GM18907 (cell line): ENCODE measurements around the gene ZNF644.
A peak's percentile ranks its signal among the peaks of the same experiment; 100 is the strongest.

Experiments used
- ATAC-seq: cut with Tn5 transposase; IDR thresholded peaks from one replicate; pipeline ENCODE4 v1.9.1; 2021; ENCODE audit warnings: mild to moderate bottlenecking, moderate library complexity; ENCODE audit not compliant: unreplicated experiment

Gene ZNF644

DNA sequence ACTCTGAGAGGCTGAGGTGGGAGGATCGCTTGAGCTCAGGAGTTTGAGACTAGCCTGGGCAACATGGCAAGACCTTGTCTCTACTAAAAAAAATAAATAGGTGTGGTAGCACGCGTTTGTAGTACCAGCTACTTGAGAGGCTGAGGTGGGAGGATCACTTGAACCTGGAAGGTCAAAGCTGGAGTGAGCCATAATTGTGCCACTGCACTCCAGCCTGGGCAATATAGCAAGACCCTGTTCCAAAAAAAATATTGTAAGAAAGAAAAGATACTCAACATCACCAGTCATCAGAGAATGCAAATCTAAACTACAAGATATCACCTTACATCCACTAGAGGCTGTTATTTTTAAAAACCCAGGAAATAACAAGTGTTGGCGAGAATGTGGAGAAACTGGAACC lies 32.5 kb downstream of the ZNF644 start:
- ATAC-seq, result no peak

DNA sequence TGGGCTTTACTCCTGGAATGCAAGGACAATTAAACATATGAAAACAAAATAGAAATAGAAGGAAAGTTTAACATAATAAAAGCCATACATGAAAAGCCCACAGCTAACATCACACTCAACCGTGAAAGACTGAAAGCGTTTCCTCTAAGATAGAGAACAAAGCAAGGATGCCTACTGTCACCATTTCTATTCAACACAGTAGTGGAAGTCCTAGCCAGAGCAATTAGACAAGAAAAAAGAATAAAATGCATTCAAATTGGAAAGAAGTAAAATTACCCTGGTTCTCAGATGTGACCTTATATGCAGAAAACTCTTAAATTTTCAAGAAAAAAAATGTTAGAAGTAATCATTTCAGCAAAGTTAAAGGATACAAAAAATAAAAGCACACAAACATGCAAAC lies 34.0 kb downstream of the ZNF644 start:
- ATAC-seq, result no peak

DNA sequence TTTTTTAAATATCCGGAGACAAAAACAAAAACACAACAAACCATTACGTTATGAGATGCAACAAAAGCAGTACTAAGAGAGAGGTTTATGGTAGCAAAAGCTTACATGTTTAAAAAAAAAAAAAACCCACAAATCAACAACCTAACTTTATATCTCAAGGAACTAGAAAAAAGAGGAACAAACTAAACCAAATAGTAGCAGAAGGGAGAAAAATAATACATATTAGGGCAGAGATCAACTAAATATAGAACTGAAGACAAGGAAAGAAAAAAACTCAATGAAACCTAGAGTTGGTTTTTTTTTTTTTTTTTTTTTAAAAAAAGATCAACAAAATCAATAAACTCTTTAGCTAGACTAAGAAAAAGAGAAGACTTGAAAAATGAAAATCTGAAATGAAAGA lies 34.9 kb downstream of the ZNF644 start:
- no peak for ATAC-seq

DNA sequence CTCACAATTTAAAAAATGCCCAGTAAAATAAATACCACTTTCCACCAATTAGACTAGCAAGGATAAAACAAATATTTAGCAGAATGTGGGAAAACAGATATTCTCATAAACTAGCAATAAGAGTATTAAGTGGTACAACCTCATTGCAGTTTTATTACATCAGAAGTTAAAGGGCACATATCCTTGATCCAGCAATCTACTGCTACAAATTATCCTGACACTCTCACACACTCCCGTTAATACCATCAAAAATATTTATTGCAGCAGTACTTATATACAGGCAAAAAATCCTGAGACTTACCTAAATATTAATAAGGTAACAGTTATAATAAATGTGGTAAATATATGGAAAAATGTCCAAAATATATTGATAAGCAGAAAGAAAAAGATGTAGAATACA lies 44.3 kb downstream of the ZNF644 start:
- no peak for ATAC-seq

DNA sequence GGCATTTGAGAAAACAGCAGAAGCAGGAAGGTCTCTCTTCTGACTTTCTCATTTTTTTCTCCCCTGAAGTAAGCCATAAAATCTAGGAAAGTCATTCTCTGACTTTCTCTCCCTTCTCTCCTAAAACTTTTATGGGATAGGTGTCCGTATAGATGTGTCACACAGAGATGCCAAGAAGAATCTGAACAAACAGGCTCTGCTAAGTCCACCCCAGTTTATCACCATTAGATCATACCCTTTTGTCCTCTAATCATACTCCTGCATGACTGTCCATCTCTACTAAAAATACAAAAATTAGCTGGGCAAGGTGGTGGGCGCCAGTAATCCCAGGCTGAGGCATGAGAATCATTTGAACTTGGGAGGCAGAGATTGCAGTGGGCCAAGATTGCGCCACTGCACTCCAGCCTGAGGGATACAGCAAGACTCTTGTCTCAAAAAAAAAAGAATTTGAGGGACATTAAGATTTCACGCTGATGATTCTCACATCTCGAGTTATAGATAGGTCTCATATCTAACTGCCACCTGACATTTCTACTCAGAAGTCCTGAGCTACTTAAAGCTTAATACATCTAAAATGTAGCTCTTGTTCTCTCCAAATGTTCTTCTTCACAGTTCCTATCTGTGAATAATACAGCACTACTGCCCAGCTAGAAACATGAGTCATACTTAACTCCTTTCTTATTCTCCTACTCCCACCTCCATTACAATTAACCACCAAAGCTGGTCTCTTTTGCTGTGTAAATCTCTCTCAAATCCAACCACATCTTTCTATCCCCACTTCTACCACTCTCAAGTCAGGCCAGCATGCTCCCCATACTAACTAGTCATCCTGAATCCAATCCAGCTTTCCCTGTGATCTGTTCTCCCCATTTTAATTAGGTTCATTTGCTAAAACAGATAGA lies 47.7 kb downstream of the ZNF644 start:
- ATAC-seq, result no peak

DNA sequence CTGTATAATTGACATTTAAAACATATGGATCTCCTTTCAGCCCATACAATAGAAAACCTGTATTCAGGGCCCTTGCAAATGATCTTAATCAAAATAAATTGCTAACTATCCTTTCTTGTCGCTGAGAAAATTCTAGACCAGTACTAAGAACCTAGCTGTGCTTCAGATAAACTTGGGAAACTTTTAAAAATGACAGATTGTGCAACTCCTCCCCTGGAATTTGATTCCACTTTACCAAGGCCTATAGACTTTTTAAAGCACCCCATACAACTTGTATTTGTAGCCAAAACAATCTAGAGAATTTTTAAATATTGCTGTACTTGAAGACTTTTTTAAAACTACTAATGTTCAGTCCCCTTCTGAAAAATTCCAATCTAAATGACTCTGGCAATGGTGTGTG lies 51.6 kb downstream of the ZNF644 start:
- ATAC-seq, result no peak

DNA sequence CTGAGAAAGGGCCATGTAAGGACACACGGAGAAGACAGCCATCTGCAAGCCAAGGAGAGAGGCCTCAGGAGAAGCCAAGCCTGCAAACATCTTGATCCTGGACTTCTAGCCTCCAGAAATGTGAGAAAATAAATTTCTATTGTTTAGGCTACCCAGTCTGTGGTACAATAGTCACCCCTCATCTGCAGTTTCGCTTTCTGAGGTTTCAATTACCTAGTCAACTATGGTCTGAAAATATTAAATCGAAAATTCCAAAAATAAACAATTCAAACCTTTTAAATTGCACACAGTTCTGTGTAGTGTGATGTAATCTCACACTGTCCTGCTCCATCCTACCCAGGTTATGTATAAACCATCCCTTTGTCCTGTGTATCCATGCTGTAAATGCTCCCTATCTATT lies 52.6 kb downstream of the ZNF644 start:
- ATAC-seq, result no peak

DNA sequence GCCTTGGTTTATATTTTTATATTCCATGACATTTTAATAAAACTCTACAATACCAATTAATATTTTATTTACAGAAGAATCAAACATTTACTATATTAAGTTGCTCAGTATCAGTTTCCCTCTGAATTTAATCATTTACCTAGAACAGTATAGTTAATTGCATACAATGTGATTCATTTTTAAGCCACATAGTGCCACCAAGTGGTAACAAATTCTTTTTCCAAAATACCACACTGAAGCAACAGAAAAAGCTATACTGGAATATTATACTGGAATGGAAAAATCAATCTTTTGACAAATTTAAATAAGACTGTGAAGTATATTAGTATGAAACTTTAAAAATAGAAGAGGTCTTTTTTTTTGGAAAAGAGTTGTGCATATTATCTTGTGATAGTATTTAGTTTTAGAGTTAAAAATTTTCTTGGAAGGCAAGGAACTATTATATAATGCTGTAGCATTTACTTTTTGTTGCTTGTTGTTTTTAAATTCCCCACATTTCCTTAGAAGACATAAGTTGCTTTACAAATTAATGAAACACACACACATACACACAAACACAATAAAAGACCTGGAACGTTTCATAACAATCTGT lies 57.3 kb downstream of the ZNF644 start:
- ATAC-seq, result peak; percentile 49

DNA sequence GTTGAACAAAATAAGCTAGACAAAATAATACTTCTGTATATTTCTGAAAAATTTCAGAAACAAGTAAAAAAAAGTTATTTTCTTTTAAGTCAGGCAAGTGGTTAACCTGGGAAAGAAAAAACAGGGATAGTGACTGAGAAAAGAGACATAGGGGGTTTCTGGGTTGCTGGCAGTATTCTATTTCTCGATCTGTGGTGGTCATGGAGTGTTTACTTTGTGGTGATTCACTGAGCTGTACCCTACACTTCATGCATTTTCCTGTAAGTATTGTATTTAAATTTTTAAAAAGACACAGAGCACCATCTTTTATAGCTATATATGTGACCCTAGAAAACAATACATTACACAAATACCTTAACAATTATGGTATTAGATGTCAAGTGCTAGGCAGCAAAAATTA lies 58.2 kb downstream of the ZNF644 start:
- no peak for ATAC-seq

DNA sequence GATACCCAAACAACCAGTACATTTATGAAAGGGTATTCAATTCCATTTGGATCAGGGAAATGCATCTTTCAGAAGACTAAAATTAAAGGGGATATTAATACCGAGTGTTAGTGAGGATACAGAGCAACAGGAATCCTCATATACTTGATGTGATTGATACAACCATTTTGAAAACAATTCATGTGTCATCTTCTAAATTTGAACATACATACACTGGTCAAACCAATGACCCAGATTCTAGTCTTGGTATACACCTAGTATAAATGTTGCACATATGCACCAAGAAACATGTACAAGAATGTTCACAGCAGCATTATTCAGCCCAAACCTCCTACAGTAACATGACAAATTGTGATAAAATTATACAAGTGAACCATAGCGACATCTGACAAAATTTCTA lies 58.6 kb downstream of the ZNF644 start:
- ATAC-seq, result no peak

DNA sequence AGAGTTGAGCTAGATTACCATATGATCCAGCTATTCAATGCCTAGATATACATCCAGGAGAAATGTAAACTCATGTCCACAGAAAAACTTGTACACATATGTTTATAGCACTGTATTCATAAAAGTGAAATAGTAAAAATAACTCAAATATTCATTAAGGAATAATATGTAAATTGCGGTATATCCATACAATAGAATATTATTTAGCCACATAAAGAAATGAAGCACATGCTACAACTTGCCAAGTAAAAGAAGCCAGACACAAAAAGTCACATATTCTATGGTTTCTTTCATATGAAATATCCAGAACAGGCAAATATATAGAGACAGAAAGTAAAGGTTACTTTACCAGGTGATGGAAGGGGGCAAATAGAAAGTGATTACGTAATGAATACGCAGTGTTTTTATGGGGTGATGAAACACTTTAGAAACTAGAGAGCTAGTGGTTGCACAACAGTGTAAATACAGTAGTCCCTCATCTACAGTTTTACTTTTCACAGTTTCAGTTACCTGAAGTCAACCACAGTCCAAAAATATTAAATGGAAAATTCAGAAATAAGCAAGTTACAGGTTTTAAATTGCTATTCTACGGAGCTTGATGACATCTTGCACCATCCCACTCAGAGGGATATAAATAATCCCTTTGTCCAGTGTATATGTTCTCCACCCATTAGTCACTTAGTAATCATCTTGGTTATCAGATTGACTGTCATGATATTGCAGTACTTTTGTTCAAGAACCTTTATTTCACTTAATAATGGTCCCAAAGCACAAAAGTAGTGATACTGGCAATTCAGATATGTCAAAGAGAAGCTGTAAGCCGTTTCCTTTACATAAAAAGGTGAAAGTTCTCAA lies 62.3 kb downstream of the ZNF644 start:
- peak; percentile 79 for ATAC-seq

DNA sequence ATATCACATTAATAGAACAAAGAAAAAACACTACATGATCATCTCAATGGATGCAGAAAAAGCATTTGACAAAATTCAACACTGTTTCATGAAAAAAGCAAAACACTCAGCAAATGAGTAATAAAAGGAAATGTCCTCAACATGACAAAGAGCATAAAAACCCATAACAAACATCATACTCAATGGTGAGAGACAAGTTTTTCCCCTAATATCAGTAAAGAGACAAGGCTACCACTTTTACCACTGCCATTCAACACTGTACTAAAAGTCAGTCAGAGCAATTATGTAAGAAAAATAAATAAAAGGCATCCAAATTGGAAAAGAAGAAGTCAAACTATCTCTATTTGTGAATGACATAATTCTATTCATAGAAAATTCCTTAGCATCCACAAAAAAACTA lies 64.3 kb downstream of the ZNF644 start:
- ATAC-seq, result no peak

DNA sequence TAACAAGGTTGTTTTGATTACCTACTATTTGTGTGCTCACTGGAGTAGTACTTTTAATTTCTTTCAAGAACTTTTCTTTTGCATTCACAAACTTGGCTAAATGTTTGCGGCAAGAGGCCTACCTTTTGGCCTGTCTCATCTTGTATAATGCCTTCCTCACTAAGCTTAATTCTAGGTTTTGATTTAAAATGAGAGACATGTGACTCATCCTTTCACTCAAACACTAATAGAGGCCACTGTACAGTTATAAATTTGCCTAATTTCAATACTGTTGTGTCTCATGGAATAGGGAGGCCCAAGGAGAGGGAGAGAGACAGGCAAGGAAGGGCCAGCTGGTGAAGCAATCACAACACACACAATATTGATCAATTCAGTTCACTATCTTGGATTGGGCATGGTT lies 66.1 kb downstream of the ZNF644 start:
- ATAC-seq, result no peak

DNA sequence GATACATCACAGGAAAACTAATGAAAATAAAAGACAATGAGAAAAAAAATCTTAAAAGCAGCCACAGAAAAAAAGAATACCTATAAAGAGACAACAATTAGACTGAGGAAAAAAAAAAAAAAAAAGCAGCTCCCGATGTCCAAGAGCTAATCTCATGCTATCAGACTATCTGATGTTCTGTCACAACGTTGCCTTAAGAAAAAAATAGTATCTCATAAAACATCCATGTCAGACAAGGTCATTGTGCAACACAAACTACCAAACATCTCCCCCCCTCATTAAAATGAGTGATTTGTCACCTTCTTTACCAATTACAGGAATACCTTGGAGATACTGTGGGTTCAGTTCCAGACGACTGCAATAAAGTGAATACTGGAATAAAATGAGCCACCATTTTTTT lies 68.9 kb downstream of the ZNF644 start:
- ATAC-seq, result no peak

DNA sequence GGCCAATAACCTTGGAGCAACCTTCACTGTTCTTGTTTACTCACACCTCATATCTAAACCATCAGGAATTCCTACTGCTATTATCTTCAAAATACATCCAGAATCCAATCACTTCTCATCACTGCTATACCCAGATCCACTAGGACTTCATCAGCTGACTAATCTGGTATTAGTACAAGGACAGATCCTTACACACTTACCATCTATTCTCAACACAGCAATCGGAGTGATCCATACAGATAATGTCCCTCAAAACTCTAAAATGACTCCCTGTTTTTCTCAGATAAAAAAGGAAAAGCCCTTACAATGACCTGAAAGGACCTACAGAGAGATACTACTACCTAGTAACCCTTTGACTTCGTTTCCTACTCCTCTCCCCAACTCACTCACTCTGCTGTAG lies 70.8 kb downstream of the ZNF644 start:
- no peak for ATAC-seq

DNA sequence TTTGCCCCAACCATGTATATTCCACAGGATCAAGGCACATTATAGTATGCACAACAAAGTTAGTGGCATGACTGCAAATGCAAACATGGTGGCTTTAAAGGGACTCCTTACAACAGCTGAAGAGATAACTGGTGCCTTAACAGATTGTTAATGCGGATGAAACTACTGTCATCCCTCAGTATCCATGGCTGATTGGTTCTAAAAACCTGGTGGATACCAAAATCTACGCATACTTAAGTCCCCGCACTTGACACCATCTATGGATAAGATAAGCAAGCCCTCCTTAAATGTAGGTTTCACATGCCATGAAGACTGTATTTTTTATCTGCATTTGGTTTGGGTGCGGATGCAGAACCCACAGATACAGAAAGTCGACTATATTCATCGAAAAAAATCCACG lies 73.5 kb downstream of the ZNF644 start:
- ATAC-seq, result no peak

DNA sequence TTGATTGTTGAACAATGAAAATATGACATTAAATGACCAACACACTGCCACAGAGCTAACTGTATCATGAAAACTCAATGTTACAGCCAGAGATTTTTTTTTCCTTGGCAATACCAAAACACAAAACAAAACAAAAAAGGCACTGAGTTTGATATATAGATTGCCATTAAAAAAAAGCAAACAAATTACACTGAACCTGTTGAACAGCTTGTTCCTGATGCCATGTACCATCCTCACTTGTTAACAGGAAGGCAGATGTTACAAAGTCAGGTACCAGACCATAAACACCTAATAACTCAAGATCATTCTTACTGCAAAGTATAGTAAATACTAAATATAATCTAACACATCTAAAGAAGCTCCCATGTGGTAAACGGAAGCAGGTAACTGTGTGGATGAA lies 75.2 kb downstream of the ZNF644 start:
- ATAC-seq, result no peak

DNA sequence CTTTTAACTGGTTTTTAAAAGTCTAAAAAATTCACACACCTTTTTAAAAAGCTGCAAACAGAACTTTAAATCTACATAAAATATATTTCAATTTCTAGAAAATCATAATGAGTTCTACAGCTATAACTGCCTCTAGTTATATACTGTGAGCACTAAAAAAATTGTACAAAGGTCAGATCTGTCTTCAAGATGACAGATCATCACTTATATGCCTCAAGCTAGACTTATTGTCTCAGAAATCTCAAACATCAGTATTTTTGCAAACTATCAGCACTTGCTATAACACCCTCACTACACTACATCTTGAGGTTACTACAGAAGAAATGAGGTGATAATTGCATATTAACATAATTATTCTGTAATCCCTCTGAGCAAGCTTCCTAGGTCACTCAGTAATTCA lies 76.5 kb downstream of the ZNF644 start:
- ATAC-seq, result no peak

DNA sequence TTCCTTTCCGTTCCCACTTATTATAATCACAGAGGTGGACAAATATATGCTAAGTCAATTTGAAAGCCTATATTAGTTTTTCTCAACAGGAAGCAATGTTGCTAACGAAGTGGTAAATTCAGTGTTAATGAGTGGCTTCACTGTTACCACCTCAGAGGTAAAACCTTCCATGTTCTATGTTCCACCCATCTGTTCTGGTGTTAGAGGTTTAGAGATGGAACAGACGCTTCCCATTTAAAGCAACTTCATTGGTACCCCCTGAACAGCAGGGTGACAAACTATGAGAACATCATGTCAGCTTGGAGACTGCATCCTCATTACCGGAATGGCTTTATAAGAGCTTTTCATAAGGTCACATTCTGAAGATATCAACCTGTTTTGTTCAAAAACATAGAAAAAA lies 77.9 kb downstream of the ZNF644 start:
- no peak for ATAC-seq

DNA sequence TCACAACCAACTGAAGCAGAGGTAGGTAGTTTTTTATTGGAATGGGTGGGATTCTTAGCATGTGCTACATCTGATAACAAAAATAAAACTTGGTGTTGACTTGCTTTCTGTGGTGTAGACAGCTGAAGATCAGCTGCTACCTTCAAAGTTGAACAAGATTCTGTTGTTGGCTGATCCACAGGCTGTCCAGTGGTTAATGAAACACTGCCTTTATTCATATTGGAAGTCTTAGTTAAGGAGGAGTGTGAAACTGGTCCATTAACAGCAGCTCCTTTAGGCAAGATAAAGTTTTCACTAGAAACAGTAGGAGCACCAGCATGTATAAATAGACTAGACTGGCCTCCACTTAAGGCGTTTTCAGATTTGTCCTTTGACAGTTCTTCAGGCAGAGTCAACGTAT lies 81.1 kb downstream of the ZNF644 start:
- ATAC-seq, result no peak

DNA sequence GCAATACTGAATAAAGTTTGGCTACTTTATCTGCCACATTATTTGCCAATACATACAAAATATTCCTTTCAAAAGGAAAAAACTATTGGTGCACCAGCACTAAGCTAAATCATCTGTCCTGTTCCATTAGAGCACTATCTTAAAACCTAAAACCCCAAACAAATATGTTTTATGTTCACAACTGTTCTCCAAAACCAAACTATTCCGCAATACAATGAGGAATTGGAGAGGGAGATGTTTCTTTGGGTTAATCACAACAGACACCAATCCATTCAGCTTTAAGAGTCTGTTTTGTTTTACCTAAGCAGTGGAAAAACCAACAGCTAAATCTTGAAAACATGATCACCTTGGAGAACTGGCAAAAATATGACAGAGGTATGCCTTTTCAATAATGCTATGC lies 85.1 kb downstream of the ZNF644 start:
- ATAC-seq, result no peak

DNA sequence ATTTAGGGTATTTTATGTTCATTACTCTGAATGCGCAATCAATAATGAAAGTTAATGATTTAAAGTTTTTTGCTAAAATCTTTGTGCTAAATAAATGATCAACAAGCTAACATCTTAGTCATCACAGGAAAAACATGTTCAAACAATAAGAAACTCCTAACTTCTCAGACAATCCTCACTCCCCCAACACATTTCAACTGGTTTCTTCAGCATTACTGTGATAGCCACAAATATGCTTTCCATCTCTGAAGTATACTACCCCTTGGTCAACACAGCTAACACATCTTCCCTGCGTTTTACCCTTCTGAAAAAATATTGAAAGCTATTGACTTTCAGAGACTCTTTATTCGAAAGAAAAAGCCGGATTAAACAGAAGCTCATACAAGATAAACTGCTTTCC lies 85.8 kb downstream of the ZNF644 start:
- no peak for ATAC-seq
